GM21381 (cell line): ENCODE results near the gene IER5.

Source experiments
- ATAC-seq: cut with Tn5 transposase; IDR thresholded peaks from one replicate; pipeline ENCODE4 v1.9.1; 2021; ENCODE audit warnings: mild to moderate bottlenecking, moderate library complexity; ENCODE audit not compliant: unreplicated experiment

The IER5 gene

DNA sequence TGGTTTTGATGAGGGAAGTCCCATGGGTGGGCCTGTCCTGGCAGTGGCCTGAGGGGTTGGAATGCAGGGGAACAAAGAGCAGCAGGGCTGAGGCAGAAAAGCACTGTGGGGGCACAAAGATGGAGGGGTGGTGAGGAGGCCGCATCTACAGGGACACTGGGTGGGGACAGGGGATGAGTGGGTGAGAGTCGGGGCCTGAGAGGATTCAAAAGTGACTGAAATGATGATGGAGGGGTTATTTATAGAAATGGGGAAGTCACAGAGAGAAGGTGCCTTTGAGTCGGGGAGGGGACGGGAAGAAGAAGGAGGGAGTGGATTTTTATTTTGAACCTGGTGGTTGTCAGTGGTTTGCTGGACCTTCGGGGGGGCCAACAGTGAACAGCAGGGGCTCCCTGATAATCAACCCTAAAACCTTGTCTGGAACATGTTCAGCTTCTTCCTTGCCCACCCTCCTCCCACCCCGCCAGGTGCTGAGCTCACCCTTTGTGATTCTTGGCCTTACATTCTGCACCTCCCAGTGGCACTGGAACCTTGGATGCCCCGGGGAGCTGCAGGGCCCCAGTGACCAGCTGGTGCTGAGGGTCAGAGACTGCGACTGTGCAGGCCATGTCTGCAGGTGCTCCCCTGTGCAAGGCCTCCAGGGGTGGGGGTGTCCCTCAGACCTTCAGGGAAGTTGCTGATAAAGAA, 42.9 kb downstream of the IER5 start:
- ATAC-seq: no peak

DNA sequence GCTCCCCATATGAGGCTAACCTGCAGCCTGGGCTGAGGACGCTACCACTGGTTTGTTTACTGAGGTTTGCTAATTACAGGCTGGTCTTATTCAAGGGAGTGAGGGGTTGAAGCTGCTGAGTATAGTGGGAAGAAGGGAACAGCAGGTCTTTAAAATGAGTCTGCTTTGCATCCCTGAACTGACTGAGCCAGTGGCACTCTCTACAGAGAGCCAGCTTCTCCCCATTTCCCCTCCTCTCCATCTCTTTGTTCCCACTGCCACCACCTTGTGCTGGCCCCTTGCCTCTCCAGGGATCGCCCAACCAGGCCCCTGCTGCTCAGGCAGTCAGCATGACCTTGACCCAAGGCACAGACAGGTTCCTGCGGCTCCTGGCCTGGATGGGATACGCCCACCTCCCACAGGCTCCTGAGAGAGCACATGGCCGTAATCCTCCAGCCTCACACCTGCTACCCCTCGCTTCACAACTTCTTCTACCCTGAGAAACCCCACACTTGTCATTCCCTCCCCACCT, 45.0 kb downstream of the IER5 start:
- no peak for ATAC-seq

DNA sequence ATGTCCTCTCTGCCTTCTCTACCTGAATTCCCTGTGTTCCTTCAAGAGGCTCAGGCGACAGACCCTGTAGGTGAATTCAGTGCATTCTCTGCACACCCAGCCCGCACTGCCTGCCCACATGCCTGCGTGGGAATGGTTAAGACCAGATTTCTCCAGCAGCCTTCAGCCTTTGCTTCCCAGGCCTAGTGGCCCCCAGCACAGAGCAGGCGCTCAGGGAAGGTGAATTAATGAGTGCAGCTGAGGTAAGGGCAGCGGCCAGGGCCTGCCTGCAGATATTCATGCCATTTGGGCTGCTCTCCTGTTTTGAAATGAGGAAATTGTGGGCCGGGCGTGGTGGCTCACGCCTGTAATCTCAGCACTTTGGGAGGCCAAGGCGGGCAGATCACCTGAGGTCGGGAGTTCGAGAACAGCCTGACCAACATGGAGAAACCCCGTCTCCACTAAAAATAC, 45.5 kb downstream of the IER5 start:
- no peak for ATAC-seq

DNA sequence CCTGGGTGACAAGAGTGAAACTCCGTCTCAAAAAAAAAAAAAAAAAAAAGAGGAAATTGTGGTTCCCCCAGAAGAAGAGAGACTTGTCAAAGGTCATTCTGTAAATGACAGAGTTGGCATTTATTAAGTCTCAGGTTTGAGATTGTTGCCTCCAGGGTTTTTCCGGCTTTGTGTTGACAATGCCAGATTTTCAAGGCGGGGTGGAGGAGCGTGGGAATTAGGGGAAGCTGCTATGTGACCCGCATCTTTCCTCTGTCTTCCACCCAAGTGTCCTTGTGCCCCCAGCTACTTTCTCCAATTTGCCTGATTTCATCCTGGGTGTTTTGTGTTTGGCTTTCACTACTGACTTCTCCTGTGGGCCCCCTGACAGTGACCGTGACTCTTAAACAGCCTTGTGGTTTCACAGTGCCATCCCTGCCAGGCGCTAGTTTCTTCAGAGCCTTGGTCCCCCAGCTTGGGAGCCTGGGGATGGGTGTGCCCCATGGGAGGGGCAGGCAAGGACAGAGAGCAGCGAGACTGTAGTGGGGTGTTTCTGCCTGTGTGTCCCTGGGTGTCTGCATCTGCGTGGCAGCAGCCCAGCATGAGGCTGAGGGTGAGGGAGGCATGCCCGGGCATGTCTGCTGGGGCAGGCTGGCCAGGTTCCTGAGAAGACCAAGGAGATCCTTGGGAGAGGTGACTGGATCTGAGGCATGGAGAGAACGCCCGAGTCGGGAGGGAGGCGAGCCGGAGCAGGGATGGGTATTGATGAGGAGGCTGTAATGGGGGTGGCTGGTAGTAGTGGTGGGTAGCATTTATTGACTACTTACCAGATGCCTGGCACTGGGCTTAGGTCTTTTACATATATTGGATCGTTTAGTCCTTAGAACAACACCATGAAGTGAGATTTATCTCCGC, 46.3 kb downstream of the IER5 start:
- ATAC-seq: peak; percentile 42

DNA sequence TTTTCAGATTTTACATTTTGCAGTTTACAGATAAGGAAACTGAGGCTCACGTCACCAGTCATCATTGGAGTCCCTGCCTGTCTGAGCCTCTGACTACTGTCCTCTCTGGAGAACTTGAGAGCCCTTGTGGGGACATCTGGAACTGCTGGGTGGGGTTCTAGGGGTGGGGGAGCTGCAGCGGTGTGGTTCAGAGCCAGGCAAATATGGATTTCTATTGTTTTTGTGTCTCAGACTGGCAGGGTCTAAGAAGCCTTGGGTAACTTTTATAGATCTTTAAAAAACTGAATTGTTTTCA, 46.9 kb downstream of the IER5 start:
- no peak for ATAC-seq

DNA sequence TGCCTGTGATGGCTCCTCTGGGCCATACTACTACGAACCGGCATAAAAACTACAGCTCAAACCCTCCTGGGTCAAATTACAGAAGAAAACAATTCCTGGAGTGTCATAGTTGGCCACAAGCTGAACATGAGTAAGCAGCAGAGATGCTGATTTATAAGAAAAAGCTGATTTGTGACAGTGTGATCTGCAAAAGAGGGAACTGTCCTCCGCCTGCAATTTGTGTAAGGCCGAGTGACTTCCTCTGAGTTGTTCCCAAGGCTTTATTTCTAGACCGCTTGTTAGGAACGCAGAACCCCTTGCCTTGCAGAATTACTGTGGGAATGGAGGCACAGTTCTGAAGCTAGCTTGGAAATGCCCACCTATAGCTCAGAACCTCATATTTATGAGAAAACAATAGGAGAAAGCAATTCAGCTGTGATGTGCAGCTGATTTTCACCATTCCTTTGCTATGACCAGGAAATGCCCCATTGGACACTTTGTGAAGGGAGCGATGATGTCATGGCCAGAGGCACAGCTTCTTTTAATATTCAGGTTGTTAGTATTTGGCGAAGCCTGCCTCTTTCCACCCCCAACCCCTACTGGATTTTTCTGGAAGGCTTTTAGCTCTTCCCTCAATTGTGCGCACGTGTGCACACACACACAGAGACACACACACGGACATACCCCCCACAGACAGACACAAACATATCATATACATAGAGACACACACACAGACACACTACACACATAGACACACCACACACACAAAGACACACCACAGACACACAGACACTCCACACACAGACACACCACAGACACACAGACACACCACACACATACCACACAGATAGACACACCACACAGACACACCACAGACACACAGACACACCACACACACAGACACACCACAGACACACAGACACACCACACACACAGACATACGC, 47.6 kb downstream of the IER5 start:
- no peak for ATAC-seq

DNA sequence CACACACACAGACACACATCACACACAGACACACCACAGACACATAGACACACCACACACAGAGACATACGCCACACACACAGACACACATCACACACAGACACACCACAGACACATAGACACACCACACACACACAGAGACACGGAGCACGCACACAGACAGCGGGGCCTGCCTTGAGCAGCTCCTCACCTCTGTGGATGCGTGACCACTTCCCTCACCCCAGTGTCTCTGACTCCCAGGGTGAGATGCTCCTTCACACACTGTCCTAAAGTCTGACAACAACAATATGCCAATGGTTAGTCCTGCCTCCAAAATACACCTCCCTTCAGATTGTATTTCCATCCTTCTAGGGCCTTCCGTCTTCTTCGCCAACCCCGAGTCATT, 48.2 kb downstream of the IER5 start:
- ATAC-seq: no peak

DNA sequence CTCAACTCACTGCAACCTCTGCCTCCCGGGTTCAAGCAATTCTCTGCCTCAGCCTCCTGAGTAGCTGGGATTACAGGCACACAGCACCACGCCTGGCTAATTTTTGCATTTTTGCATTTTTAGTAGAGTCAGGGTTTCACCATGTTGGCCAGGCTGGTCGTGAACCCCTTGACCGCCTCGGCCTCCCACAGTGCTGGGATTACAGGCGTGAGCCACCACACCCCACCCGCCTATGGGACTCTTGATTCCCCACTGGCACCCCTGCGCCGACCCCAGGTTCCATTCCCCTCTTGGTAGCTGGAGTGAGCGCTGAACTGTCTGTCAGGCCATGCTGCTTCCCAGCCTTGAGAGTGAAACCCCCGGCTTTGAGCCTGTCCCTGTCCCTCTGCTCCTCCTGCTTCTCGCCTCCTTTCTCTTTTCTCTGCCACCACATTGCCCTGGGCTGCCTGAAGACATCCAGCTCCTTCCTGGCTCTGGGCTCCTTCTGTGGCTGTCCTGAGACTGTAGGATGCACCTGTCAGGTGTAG, 48.8 kb downstream of the IER5 start:
- ATAC-seq: no peak

DNA sequence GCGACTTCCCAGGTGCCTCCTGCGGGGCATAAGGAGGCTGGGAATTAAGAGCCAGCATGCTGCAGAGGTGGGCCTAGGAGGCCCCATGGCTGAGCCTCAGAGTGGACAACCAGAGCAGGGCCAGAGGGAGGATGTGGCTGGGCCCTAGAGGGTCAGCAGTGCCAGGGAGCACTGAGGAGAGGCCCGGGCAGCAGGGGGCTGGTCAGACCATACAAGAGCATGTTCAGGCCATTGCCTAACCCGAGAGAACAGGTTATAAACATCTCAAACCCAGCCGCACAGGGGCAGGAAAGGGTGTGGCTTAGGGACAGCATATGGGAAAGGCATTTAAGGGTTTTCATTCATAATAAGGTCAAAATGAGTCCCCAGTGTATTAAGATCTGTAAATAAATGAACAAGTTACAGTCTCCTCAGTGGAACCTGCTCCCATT, 51.1 kb downstream of the IER5 start:
- ATAC-seq: no peak

DNA sequence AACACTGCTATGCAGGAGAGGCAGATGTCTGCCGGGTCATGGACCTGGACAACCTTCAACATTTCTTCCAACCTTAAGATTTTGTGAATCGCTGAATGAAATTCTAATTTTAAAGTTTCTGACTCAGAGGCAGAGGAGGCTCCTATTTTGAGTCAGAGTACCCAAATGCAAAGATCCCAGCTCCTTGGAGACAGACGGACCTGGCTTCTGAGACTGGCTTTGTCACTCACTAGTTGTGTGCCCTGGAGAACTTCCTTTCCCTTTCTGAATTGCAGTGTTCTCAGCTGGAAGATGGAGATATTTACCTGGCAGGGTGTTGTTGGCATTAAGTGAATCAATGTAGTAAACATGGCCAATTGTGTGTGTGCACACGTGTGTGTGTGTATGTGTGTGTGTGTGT, 51.9 kb downstream of the IER5 start:
- ATAC-seq: no peak

DNA sequence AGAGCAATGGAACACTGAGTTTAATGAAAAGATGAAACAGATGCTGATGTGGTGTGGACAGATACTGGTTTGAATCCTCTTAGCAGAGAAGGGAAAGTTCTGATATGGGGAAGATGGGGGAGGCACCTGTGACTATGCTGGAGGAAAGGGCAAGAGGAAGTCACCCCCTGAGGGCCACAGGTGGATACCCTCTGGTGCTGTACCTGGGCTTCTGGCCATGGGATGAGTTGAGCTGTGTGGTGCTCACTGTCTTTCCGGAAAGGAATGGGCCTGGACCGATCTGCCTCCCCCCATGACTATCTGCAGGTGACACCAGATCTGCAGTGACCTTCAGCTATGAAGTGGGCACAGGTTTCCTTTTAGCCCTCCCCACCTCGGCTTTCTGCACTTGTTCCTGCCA, 52.4 kb downstream of the IER5 start:
- no peak for ATAC-seq

DNA sequence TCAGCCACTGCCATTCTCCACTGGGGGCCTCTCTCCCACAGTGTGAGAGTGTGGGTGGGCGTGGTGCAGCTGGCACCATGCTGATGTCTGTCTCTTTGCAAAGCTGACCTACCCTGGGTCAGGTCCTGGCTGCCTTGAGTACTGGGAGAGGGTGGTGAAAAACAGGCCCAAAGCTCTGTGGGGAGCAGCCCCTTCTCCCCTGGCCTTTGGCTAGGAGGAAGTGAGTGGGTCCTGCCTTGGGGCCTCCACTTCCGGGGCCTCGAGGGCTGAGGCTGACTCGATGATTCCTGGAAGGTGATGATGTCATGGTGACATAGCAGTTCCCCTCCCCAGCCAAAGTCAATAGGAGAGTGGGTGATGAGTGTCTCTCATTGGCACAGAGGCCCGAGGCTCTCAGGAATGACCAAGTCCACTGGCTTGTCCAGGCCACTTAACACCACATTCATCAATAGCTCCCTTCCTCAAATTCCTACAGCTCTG, 53.0 kb downstream of the IER5 start:
- ATAC-seq: no peak
